Measurements from ENCODE around the gene DLGAP1. TPM values are rescaled to one million over a fixed set of nuclear protein-coding genes. Genes with fewer than 3 reads are reported as not detected.

DLGAP1 gene
- total and polyA plus RNA-seq, 2 of the 4 experiments (the other 2 are of a cell fraction): under 0.01 to 0.09 TPM

- POLR2A ChIA-PET (ENCODE audit: unreplicated experiment): no interaction called here
- in situ Hi-C loops (cut with MboI; ENCODE audit: low sequenced_read_pairs): no loop called here
Observed at GRCh38 chr18:3691705-3692104, 763.4 kb downstream of the DLGAP1 start.

More at GRCh38 chr18:3691705-3692104, 763.4 kb downstream of the DLGAP1 start:
- dilution Hi-C loops (cut with HindIII; ENCODE audit: low sequenced_read_pairs, unreplicated experiment): no loop called here
- Histone ChIP-seq H3K9me1 (ENCODE audit: insufficient read depth, low read length) (no peaks in the 10 kb centered on the region; the same call in 1 of the 2 replicates), H3K23ac (ENCODE audit: low read depth, low read length) (no peak overlapping the region), H3K27ac (ENCODE audit: insufficient read depth, low read length) (no peak overlapping the region), H3K4me1 (ENCODE audit: control insufficient read depth, insufficient read depth, low read length) (peaks cover 9% of the 10 kb centered on the region), H2BK15ac (ENCODE audit: low read depth, low read length) (no peak overlapping the region), H4K5ac (ENCODE audit: low read depth, low read length) (no peak overlapping the region), H3K14ac (replicated peaks; ENCODE audit: low read depth, low read length) (no peak overlapping the region), H4K91ac (ENCODE audit: insufficient read depth, low read depth, low read length) (no peak overlapping the region), H3K18ac (ENCODE audit: low read depth, low read length) (peak overlapping the region; percentile 24; the same call in 1 of the 2 replicates), H3K36me3 (ENCODE audit: control insufficient read depth, insufficient read depth, low read length) (no peaks in the 10 kb centered on the region), H2BK120ac (ENCODE audit: low read depth, low read length) (no peak overlapping the region), H3K27me3 (ENCODE audit: control insufficient read depth, insufficient read depth, low read length) (no peaks in the 10 kb centered on the region), H2BK5ac (ENCODE audit: low read depth, low read length, poor library complexity, severe bottlenecking) (no peak overlapping the region), H4K20me1 (ENCODE audit: insufficient read depth, low read length) (no peaks in the 10 kb centered on the region), H2AFZ (replicated peaks; ENCODE audit: low read length, poor library complexity) (no peak overlapping the region), H3K9me3 (ENCODE audit: control insufficient read depth, insufficient read depth, low read length) (peaks cover 2% of the 10 kb centered on the region; the same call in 1 of the 2 replicates), H3K9ac (ENCODE audit: low read depth, low read length) (no peak overlapping the region), H3K4me2 (ENCODE audit: low read depth, low read length) (no peak overlapping the region), H3K4ac (ENCODE audit: low read depth, low read length) (no peak overlapping the region), H3K4me3 (ENCODE audit: insufficient read depth, low read depth, low read length) (no peak overlapping the region), H3K56ac (ENCODE audit: extremely low read depth, insufficient read depth, low read length) (no peak overlapping the region), H2AK9ac (replicated peaks; ENCODE audit: low read depth, low read length, poor library complexity) (no peak overlapping the region), H2BK20ac (ENCODE audit: low read depth, low read length) (no peak overlapping the region), H4K8ac (ENCODE audit: low read depth in 2 of 2, low read length in 2 of 2) (no peak overlapping the region), H3K79me1 (ENCODE audit: low read depth in 1 of 2, low read length in 2 of 2) (no peaks in the 10 kb centered on the region), H2AK5ac (ENCODE audit: low read depth, low read length) (no peak overlapping the region)
- DNase-seq (no peak), ATAC-seq (ENCODE audit: low read depth) (no peak)
- BruUV-seq (replicated peaks): no TSS peak
- CTCF ChIA-PET: interaction anchor here (0.5 to 0.9 kb wide), 4 partner anchors 11 to 429 kb away, joined by 3 to 6 read pairs (median 4); no protein-coding TSS in a partner anchor
- intact Hi-C loops (cut with micrococcal nuclease): no loop called here
- TF ChIP-seq CTCF (conservative IDR thresholded peaks at IDR 0.05; ENCODE audit: low read depth, low read length) (no peak), RAD21 (IDR thresholded peaks at IDR 0.05; ENCODE audit: low read length) (no peak), CHD1 (IDR thresholded peaks at IDR 0.05; ENCODE audit: low read depth, low read length) (no peak), USF2 (IDR thresholded peaks at IDR 0.05; ENCODE audit: low read depth, low read length) (no peak), RCOR1 (IDR thresholded peaks at IDR 0.05; ENCODE audit: insufficient replicate concordance, low read length) (no peak), CEBPB (IDR thresholded peaks at IDR 0.05; ENCODE audit: low read depth, low read length) (no peak), SMC3 (IDR thresholded peaks at IDR 0.05; ENCODE audit: low read depth, low read length) (no peak), MAFK (IDR thresholded peaks at IDR 0.05; ENCODE audit: low read depth, low read length) (no peak), NFE2L2 (IDR thresholded peaks at IDR 0.05; ENCODE audit: low read depth, low read length) (no peak), MXI1 (IDR thresholded peaks at IDR 0.05; ENCODE audit: borderline replicate concordance, low read depth, low read length) (no peak), POLR2A (IDR thresholded peaks at IDR 0.05; ENCODE audit: low read depth, low read length) (no peak), FOS (IDR thresholded peaks at IDR 0.05; ENCODE audit: low read depth, low read length) (no peak), ELK1 (IDR thresholded peaks at IDR 0.05; ENCODE audit: borderline replicate concordance, low read depth, low read length) (no peak), BHLHE40 (IDR thresholded peaks at IDR 0.05; ENCODE audit: low read depth, low read length) (no peak), RFX5 (IDR thresholded peaks at IDR 0.05; ENCODE audit: low read depth, low read length) (no peak), MAZ (IDR thresholded peaks at IDR 0.05; ENCODE audit: borderline replicate concordance, low read depth, low read length) (no peak)
- WGBS, 2 experiments (ENCODE audit: extremely low coverage in 2 of 2, insufficient read length in 1 of 2): no CpG with 5 or more reads among the region's 3 CpGs
